Measurements from ENCODE around the gene PDHA1.

Gene PDHA1

DNA sequence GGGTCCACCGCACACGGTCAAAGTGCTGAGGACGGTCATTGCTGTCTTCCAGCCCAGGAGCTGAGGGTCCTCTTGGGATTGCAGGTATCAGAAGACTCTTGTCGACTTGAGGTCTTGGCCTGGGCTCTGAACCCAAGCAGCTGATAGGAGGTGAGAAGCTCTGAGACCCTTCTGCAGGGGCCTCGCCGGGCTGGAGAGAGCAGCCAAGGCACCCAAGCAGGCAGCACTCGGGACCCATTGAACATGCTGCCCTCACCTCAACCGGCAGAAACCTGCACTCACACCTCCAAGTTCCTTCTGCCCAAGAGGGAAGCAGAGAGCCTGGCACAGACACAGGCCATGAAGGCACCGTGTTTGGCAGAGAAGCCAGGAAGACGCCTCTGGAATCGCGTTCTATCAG lies 34.1 kb downstream of the PDHA1 start:
- no peak for DNase-seq

DNA sequence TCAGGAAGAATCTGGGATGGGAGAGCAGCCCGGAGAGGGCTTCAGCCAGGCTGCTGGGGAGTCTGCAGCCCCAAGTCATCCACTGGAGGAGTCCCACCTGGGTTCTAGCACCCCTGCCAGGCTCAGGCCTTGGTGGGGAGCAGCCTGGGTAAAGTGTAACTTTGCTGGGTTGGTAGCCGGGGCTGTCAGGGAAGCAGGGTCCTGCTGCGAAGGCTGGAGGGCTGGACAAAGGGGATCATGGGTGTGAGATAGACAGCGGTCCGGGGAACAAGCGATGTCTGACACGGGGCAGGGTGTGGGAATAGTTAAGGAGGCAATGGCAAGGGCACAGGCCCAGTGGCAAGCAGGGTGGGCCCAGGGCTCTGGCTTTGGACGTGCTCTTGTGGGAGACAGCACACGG lies 37.6 kb downstream of the PDHA1 start:
- DNase-seq = no peak

DNA sequence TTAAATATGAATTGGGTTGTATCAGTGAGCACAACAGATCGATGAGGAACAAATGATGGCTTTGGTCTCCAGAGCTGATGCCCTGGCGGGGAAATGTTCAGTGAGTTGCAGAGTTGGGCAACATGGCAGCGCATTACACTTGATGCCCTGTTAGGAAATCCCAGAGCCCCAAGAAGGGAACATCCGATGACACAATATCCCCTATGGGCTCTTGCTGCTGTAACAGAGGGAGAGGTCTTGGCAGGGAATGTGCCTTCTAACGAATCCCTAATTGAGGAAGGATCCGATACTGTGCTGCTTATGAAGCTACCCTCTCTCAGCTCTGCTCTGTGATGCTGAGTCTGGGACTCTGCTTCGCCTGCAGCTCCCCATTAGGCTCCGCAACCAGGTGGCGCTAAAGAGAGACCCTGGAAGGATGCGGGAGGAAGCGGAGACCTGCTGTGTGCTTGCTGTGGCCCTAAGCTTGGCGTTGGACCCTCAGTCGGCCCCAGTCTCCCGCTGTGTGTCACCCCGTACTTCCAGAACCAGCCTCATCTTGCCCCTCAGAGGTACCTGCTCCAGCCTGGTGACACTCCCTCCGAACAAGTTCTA lies 38.9 kb downstream of the PDHA1 start:
- DNase-seq = peak; percentile 25

DNA sequence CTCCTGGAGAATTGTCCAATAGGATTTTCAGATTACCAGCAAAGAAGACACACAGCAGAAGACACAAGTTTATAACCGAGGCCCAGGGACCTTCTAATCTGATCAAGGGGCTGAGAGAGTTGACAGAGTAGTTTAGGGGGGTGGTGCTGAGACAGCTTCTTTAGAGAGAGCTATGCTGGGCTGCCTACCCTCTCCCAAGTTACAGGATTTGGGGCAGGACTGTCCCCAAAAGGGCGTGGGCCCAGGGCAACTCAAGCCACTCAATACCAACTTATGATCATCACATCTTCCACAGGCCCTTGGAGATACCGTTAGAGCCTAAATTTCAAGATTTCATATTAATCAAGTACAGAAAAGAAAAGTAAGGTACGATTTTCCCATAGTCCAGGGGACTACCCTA lies 43.0 kb downstream of the PDHA1 start:
- DNase-seq = no peak

DNA sequence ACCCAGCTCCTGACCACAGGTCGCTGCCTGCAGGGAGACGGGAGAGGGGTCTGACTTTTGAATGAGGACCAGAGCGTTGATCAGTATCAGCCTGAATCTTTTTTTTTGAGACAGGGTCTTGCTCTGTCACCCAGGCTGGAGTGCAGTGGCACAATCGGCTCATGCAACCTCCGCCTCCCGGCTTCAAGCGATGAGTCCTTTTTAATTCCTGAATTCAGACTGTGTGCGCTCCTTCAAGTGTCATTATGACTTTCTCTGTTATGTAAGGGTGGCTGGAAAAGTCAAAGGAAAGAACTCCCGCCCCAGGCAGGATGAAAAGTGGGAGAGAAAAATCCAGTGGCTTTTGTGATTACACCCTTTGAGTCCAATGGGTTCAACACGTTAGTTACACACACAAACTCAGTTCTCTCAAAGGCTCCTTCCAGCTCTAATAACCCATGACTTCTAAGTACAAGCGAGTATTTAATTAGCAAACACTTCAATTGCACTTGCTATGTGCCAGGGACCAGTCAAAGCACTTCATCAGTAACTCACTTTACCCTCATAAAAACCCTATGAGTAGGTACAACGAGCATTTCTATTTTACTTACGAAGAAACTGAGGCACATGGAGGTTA lies 44.4 kb downstream of the PDHA1 start:
- no peak for DNase-seq

DNA sequence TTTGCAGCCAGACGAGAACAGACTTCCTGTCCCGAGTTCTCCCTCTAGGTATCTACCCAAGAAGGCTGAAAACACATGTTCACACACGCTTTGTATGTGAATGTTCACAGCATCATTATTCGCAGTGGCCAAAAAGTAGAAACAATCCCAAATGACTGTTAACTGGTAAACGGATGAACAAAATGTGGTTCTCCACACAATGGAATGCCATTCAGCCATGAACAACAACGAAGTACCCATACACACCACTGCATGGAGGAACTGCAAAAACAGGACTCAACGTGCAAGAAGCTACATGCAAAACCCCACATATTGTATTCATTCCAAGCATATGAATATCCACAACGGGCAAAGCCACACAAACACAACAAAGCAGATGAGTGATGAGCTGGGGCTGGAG lies 45.0 kb downstream of the PDHA1 start:
- no peak for DNase-seq

DNA sequence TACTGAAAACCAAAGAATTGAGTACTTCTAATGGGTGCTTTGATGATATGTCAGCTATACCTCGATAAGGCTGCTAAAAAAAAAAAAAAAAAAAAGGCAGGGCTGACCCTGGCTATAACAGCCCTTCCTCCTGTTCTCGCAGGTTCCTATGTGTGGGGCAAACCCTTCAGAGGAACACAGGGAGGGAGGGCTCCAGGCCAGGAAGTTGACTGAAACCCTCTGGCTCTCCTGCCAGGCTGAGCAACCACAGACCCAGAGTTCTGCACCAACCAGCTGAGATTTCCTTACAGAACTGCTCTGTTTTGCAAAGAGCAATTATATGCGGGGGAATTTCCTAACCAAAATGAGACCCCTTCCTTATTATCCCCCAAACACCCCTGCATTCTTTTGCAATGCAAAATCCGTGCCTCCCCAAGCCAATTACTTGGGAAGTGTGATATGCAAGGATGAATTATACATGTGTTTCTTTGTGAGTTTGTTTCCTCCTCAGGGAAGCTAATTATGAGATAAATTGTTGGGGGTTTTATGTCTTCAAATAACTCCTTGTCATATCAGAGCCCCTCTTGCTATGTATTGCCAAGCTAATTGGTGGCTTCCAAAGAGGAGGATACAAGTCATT lies 45.6 kb downstream of the PDHA1 start:
- no peak for DNase-seq

DNA sequence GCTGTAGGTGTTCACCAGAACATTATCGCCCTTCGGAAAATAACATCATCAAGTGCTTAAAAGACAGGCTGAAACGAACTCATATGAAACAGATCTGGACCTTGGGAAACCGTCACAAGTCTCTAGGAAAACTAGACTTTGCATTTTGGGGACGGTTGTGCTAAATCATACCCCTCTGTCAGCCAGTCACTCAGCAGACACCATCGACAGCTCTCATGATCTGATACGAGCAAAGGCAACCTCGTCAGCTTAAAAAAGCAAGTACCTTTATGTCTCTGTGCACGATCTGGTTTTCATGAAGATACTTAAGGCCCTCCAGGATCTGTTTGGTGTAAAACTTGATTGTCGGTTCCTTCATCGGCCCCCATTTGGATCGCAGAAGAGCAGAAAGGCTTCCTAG lies 48.4 kb downstream of the PDHA1 start:
- DNase-seq = no peak

DNA sequence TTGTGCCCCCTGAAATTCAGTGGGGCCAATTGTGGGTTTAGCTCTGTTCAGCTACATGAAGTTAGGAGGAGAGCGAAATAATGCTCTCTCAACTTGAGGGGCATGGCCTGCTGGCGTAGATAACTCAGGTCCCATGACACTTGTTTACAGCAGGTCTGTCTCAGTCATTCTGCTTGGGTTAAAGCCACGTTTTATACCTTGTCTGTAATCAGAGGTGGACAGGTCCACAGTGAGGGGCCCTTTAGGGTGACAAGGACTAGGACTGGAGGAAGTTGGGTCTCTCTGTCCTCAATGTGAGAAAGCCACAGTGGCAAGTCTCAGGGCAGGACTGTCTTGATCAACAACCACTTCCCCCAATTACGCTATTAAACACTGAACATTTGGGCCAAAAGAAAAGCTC lies 49.0 kb downstream of the PDHA1 start:
- DNase-seq = no peak

DNA sequence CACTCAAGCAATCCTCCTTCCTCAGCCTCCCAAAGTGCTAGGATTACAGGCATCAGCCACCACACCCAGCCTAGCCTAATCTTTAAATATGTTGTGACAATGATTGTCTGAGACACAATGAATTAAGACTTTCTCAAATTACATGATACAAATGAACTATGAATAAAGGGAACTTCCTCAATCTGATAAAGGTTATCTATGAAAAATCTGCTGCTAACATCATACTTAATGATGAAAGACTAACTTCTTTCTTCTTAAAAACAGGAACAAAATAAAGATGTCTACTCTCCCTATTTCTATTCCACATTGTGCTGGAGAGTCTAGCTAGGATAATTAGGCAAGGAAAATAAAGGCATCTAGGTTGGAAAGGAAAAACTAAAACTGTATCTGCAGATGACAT lies 60.0 kb downstream of the PDHA1 start:
- DNase-seq = no peak

DNA sequence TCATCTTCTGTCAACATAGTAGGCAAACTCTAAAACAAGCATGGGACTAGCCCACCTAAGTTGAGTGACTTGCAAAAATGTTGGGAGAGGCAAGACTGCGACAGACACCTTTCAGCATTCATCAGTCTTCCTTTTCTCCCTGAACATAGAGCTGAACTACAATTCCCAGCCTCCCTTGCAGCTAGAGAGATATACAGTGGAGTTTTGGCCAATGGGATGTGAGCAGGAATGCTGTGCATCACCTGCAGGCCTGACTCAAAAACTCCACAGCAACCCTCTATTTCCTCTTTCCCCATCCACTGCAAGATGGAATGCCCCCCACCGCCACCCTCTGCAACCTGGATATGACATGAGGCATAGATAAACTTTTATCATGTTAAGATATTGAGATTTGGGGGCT lies 66.5 kb downstream of the PDHA1 start:
- no peak for DNase-seq
